Activated T-cell treated with anti-CD3 and anti-CD28 coated beads for 48 hours (primary cell): ENCODE measurements around the gene SGF29.
"Not testable (repeated sequence)": the region's sequence is repeated elsewhere in the genome, so short reads cannot be mapped to it uniquely, and the experiment has no call there.

Source experiments
- DNase-seq: peaks from one replicate; pipeline ENCODE4 v3.0.0-alpha.2; 2020; ENCODE audit warnings: low read depth

SGF29 gene

GRCh38 chr16:28566233-28566925 is 12.7 kb downstream of the SGF29 start:
- not testable (repeated sequence) for DNase-seq

GRCh38 chr16:28567292-28567691 is 13.6 kb downstream of the SGF29 start:
- no peak for DNase-seq

GRCh38 chr16:28569021-28569420 is 15.3 kb downstream of the SGF29 start:
- no peak for DNase-seq

- DNase-seq, result no peak
These were observed 16.4 kb downstream of the SGF29 start for GRCh38 chr16:28569968-28570752.

- DNase-seq, result no peak
These were observed 19.2 kb downstream of the SGF29 start for GRCh38 chr16:28572696-28573510.

- no peak for DNase-seq
These were observed 20.3 kb downstream of the SGF29 start for GRCh38 chr16:28573738-28574718.

GRCh38 chr16:28574925-28575324 is 21.2 kb downstream of the SGF29 start:
- DNase-seq, result no peak

- no peak for DNase-seq
These were observed 21.9 kb downstream of the SGF29 start for GRCh38 chr16:28575446-28576109.

- DNase-seq, result no peak
These were observed 27.1 kb downstream of the SGF29 start for GRCh38 chr16:28580726-28581315.

GRCh38 chr16:28585674-28586073 is 32.0 kb downstream of the SGF29 start:
- DNase-seq, result no peak

- no peak for DNase-seq
These were observed 32.7 kb downstream of the SGF29 start for GRCh38 chr16:28586466-28586865.

GRCh38 chr16:28587386-28587785 is 33.7 kb downstream of the SGF29 start:
- no peak for DNase-seq

- no peak for DNase-seq
These were observed 35.3 kb downstream of the SGF29 start for GRCh38 chr16:28589069-28589468.

- no peak for DNase-seq
These were observed 36.2 kb downstream of the SGF29 start for GRCh38 chr16:28589930-28590329.

- DNase-seq, result no peak
These were observed 36.9 kb downstream of the SGF29 start for GRCh38 chr16:28590384-28591340.

- no peak for DNase-seq
These were observed 37.6 kb downstream of the SGF29 start for GRCh38 chr16:28591355-28591754.

GRCh38 chr16:28592511-28592910 is 38.8 kb downstream of the SGF29 start:
- DNase-seq, result no peak

GRCh38 chr16:28592979-28593553 is 39.3 kb downstream of the SGF29 start:
- no peak for DNase-seq

GRCh38 chr16:28595451-28595850 is 41.7 kb downstream of the SGF29 start:
- DNase-seq, result not testable (repeated sequence)
